Measurements from ENCODE around the gene ULK1.
"Not testable (repeated sequence)": the region's sequence is repeated elsewhere in the genome, so short reads cannot be mapped to it uniquely, and the experiment has no call there.

The ULK1 gene

DNA sequence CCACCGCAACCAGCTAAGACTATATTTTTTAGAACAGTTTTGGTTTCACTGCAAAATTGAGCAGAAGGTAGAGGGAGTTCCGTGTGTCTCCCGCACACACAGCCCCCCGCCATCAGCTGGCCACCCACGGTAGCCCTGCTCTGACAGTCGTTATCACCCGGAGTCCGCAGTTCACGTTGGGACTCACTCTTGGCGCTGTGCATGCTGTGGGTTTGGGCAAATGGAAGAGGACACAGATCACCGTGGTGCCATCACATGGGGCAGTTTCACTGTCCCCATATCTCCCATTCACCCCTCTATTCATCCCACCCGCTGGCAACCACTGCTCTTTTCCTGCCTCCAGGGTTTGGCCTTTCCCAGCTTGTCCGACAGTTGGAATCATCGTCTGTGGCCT lies 31.8 kb upstream of the ULK1 start:
- no peak for DNase-seq

DNA sequence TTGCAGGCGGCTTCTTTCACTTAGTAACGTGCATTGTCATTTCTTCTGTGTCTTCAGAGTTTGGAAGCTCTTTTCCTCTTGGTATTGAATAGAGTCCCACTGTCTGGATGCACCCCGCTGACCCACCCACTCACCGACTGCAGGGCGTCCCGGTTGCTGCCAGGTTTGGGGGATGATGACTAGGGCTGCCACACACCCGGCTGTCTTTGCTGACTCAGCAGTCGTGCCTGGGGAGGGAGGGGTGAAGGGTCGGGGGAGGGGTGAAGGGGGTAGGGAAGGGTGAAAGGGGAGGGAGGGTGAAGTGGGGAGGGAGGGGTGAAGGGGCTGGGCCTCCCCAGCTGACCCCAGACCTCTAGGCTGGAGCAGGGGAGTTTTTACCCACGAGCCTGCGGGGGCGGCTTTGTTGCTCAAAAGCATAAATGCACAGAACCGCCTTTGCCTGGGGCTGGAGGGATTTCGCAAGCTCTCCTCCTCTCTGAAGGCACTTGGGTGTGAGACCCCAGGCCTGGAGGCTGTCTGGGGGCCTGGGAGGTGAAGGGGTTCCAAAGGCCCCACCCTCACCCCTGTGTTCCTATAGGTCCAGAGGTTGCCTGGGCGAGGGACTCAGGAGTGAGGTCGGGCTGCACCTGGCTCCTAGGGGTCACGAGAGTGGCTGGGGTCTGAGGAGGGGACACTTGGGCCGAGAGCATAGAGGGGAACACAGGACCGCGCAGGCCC lies 31.3 kb upstream of the ULK1 start:
- DNase-seq: no peak

DNA sequence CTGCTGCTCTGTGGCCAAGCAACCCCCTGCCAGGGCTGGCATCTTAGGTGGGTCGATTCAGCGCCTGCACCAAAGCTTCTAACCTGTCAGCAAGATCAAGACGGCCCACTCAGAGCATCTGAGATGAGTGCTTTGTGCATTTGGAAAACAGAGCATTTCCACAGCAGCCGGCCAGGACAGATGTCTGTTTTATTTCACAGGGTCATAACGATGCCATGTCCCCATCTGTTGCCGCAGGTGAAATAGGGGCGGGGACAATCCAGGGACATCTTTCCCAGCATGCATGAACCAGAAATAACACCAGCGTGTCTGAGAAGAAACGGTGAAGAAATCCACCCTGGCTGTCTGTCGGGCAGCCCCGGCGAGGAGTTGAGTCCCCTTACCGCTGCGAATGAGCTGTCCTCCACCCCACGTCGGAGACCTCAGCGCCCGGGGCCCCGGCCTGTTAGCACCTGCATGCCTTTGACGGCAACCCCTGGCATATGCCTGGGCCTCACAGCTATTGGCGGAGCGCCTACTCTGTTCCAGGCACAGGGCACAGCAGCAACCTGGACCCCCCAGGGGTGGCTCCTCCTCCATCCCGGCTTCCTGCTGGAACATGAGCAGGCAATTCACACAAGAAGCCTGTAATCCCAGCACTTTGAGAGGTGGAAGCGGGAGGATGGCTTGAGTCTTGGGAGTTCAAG lies 30.6 kb upstream of the ULK1 start:
- no peak for DNase-seq

DNA sequence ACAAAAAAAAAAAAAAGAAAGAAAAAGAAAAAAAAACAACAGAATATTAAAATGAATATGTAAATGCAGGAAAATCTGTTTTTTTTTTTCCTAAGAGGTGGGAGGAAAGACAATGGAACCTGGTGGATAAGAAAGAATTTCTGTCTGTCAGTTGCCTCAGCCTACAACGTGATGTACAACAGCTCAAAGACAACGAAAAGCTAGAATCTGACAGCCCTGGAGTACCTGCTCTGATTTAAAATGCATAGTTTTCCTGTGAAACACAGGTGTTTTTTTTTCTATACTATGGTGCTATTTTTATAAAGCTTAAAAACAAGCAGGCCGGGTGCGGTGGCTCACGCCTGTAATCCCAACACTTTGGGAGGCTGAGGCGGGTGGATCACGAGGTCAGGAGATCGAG lies 30.0 kb upstream of the ULK1 start:
- no peak for DNase-seq

DNA sequence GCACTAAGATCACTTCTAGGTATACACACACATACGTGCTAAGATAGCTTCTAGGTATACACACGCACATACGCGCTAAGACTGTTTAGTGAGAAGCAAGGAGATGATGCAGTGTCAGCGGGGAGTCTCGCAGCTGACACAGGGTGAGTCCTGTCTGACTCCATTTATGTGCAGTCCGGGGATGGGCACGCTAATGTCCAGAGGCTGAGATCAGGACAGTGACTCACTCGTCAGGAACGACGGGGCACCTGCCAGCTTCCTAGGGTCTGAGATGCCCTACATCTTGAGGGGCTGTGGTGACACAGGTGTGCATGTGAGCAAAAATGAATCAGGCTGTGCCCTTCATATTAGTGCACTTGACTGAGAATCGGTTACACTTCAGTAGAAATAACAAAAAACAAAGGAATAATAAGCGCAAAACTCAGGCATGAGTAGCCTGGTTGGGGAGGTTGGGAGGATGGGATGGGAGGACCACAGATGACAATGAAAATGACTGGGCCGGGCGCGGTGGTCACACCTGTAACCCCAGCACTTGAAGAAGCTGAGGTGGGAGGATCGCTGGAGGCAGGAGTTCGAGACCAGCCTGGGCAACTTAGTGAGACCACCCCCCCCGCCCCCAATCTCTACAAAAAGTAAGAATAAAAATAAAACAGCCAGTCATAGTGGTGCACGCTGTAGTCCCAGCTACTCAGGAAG lies 29.1 kb upstream of the ULK1 start:
- DNase-seq: no peak

DNA sequence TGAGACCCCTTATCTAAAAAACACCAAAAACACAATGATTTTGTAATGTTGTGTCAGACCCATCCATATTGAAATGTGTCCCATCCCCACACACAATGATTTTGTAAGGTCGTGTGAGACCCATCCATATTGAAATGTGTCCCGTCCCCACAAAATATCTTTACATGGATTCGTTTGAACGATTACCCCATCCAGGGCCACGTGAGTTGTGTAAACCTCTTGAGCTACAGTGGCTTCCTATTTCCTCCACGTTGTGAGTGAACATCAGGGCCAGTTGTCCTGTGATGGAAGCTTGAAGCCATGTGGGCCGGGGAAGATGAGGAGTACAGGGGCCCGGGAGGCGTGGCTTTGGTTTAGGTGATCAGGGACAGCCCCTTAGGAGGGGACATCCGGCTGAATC lies 27.0 kb upstream of the ULK1 start:
- no peak for DNase-seq

DNA sequence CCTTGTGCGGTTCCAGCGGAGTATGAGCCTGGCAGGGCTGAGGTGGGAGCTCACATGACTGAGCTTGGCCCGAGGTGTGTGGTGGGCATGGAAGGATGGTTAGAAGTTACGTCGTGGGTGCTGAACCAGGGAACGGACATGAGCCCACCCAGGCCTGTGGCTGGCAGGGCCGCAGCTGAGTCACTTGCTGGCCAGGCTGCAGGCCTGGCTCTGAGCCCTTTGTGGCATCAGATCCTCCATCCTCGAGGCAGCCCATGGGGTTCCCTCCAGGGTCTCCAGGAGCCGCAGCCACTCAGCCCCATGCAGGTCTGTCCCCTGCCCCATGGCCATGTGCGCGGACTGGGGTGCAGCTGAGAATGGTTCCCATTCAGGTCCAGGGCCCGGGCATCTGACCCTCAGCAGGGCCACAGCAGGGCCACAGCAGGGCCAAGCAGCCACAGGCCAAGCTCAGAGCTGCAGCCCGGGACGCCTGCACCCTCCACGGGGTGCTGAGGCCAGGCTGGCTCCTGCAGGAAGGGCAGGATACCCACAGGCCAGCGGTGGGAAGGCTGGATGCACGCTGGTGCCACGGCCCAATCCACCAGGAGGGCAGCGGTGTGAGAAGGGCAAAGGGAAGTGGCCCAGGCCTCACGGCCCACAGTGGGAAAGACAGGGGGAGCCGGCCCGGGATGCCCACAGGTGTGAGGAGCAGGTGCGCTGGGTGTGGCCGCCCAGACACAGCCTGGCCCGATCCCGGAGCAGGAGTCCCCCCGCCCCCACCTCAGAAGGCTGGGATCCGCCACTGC lies 26.3 kb upstream of the ULK1 start:
- DNase-seq: no peak

DNA sequence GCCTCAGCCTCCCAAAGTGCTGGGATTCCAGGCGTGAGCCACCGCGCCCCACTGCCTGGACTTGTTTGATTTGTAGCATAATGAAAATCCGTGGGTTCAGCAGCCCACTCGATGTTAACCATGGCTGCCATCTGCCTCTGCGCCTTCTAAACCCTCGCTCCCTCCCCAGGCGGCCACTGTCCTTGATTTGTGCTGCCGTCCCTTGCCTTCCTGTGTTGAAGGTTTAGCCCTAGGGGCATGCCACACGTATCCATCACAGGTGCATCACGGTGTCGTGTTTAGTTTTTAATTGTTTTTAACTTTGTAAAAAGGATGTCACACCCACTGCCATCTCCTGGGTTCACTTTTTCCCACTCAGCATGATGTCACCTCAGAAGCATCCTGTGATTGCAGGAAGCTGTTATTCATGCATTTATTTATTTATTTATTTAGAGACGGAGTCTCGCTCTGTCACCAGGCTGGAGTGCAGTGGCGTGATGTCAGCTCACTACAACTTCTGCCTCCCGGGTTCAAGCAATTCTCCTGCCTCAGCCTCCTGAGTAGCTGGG lies 24.5 kb upstream of the ULK1 start:
- no peak for DNase-seq

DNA sequence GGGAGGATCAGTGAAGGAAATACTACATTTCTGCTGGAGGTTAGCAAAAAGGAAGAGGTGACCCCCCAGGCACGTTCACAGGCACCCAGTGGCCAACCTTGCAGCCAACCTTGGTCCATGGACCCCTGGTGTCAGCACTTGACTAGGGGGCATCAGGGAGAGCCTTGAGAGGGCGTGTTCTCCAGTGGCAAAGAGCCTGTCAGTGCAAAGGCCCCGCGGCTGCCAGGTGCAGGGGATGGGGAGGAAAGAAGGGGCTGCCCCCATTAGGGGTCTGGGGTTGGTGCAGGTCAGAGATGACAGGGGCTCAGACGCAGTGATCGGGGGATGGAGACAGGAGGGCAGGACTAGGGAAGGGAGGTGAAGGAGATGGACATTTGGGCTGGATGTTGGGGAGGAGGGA lies 22.7 kb upstream of the ULK1 start:
- DNase-seq: no peak

DNA sequence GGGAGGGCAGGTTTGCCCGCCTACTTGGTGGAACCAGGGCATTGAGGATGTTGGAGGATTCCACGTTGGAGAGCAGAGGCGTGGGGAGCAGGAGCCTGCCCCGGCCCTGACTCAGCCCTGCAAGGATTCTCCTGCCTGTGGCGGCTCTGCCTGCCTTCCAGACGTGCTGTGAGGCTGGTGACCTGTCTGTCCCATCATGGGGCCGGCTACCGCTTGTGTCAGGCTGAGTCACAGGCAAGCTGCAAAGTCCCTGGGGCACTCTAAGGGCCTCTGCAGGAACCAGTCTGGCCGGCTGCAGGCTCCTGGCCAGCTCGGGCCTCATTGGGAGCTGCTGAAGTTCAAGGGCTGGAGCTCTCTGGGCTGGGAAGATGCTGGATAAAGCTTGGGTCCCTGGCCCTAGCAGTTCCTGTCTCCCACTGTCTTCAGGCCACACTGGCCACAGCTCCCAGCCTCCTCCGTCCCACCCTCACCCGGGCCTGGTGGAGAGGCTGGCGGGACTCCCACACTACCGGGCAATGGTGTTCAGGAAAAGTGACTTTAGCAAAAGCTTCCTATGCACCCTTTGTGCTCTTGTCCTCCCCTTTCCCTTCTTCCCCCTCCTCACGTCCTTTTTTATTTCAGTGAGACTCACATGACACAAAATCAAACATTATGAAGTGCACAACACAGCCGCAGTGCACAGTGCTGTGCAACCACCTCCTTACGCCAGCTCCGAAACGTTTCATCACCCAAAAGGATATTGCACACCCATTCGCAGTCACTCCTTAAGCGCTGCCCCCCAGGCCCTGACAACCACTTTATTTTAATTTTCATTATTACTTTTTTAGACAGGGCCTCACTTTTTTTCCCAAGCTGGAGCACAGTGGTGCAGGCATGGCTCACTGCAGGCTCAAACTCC lies 22.0 kb upstream of the ULK1 start:
- DNase-seq: peak in 1 of 2 donors; percentile 38

DNA sequence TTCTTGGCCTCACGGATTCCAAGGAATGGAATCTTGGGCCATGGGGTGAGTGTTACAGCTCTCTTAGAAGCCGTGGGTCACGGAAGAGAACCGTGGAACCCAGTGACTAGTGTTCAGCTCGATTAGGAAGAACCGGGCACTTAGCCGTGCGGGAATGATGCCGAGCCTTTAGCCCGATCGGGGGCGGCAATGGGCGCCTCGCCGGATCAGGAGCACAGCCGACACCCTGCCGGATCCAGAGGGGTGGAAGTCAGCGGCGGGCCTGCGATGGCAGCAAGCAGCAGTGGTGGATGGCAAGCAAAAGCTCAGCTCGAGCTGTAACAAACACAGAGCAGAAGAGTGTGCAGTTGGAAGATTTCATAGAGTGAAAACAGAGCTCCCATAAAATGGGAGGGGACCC lies 21.1 kb upstream of the ULK1 start:
- no peak for DNase-seq

DNA sequence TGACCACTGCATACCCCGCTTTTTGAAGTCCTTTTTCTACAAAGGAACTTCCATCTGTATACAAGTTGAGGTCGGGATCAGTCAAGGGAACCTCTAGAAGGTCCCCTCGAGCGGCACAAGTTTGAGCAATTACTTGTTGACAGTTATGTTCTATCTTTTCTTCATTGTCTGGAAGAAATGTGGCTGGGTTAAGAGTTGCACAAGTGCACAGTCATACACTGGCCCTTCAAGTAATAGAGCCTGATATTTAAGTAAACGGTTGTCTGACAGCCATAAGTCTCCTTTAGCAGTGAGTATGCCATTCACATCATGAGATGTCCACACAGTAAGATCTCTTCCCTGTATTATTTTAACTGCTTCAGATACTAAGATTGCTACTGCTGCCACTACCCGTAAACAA lies 19.4 kb upstream of the ULK1 start:
- DNase-seq: not testable (repeated sequence)

DNA sequence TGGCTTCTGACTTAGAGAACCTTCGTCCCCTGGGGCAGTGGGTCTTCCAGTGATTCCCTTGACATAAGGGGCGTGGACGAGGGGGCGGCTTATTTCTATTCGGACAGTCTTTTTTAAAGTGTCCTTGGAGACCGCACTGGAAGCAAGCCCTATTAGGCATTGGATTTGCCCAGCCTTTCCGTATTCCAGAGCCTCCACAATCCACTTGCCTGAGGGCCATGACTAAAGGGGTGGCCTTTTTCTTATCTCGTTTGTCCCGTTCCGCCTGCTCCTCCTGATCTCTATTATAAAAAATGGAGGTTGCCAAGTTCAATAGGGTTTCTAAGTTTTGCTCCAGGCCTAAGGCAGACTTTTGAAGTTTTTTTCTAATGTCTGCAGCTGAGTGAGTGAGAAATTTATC lies 17.2 kb upstream of the ULK1 start:
- DNase-seq: not testable (repeated sequence)

DNA sequence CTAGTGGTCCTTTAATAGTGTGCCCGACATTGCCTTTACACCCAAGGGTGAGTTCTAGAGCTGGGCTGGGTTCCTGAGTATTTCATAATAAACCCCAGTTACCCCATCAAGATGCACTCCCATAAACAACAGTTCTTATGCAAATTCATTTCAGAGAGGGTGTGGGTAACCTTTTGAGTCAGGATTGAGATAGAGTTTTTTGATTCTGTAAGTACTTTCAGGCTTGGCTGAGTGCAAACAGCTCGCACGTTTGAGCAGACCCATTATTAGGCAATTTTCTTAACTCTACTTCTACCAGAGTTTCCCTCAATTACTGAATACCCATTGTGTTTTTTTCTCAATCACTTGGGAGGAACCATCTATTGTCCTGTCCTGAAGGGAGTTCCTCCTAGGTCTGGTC lies 16.0 kb upstream of the ULK1 start:
- not testable (repeated sequence) for DNase-seq

DNA sequence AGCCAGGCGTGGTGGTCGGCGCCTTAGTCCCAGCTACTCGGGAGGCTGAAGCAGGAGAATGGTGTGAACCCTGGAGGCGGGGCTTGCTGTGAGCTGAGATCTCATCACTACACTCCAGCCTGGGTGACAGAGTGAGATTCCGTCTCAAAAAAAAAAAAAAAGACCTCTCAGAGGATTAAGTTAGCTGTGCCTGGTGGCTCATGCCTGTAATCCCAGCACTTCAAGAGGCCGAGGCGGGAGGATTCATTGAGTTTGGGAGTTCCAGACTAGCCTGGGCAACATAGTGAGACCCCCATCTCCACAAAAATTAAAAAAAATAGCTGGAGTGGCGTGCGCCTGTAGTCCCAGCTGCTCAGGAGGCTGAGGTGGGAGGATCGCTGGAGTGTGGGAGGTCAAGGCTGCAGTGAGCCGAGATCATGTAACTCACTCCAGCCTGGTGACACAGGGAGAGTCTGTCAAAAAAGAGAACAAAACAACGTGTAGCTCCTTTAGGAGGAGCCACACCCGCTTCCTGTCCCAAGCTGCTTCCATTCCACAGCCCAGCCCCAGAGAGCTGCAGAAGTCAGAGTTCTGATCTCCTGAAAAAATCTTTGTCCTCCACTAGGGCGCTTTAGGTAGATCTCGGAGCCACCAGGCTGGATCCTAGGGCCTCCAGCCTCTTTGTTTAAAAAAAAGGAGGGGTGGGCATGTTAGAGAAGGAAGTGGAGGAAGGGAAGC lies 11.5 kb upstream of the ULK1 start:
- peak in 1 of 2 donors; percentile 21 for DNase-seq

DNA sequence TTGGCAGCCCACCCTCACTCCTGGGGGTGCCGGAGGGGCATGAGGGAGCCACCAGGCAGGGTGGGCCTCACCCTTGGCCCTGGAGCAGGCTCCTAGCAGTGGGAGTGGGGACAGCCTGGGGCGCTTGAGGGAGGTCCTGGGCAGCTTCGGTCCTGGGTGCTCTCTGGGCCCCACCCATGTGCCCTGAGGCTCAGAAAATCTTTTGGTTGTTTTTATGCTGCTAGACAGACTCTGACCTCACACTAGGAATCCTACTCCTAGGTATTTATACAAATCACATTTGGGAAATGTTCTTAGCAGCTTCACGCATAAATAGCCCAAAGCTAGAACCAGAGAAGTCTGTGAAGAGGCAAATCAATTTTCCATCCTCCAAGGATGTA lies 10.9 kb upstream of the ULK1 start:
- DNase-seq: no peak

DNA sequence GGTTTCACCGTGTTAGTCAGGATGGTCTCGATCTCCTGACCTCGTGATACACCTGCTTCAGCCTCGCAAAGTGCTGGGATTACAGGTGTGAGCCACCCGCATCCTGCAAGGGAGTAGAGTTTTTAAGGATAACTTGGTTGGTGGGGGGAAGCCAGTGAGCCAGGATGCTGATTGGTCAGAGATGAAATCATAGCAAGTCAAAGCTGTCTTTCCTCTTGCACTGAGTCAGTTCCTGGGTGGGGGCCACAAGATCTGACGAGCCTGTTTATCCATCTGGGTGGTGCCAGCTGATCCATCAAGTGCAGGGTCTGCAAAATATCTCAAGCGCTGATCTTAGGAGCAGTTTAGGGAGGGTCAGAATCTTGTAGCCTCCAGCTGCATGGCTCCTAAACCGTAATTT lies 9.3 kb upstream of the ULK1 start:
- not testable (repeated sequence) for DNase-seq

DNA sequence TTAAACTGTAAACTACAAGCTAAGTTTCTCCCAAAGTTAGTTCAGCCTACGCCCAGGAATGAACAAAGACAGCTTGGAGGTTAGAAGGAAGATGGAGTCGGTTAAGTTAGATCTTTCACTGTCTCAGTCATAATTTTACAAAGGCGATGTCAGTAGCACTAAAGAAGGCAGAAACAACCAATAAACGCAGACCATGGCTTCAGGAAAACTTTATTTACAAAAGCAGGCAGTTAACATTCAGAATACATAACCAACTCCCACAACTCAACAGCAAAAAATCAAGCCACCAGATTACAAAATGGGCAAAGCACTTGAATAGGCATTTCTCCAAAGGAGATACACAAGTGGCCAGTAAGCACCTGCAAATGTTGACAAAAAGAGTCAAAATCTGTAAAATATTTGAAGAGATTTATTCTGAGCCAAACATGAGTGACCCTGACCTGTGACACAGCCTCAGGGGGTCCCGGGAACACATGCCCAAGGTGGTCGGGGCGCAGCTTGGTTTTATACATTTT lies 8.8 kb upstream of the ULK1 start:
- no peak for DNase-seq

DNA sequence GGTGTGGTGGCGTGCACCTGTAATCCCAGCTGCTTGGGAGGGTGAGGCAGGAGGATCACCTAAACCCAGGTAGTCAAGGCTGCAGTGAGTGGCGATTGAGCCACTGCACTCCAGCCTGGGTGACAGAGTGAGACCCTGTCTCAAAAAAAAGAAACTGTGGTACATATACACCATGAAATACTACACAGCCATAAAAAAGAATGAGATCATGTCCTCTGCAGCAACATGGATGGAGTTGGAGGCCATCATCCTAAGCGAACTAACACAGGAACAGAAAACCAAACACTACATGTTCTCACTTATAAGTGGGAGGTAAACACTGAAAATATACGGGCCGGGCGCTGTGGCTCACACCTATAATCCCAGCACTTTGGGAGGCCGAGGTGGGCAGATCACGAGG lies 2.7 kb upstream of the ULK1 start:
- not testable (repeated sequence) for DNase-seq

DNA sequence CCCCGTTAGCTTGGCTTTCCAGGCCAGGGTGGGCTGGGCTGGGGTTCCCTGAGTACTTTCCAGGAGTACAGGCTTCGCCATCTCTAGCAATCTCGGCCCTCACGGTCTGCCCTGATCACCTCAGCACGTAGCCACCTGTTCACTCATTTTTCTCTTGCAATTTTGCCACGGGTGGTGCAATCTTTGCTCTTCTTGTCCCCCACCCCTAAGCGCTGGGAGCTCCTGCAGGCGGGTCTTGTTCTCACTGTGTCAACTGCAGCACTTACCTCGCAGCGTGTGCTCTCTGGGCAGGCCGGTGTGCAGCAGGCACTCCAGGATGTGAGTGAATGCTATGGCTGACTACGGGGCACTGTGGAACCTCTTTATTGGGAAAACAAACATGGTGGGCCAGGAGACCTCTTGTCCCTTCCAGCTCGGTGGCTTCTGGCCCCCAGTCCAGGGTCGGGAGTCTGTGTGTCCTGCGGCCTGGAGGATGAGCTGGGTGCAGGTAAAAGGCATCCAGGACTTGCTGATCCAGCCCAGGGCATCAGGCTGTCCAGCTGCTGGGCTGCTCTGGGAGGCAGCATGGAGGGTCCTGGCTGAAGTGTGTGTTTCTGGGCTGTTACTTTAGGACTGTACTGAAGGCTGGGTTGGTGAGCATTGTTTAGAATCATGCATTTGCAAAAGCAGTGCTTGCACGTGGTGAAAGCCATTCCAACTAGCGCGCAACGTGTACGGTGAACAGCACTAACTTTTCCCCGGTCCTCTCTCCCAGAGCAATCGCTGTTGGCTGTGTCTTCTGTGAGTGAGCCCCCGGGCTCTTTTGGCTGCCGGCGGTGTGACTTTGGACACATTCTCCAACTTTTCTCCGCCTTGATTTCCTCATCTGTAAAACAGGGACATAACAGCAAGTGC lies 1.5 kb upstream of the ULK1 start:
- no peak for DNase-seq

Measured in CD4-positive, alpha-beta T cell treated with Interleukin-4 for 1 hour (primary cell).